OCI-LY1 (cell line): ENCODE results near the gene SCYGR8.

Experiments used
- H2AFZ ChIP-seq: fragments of 200-600 bp; sonication (generic), shearing (Covaris generic); 2 replicates; pipeline ENCODE4 v1.6.0; 2014; ENCODE audit warnings: antibody characterized with exemption, mild to moderate bottlenecking, low read length
- H3F3A ChIP-seq: fragments of 200-600 bp; sonication (generic), shearing (Covaris generic); 2 replicates; pipeline ENCODE4 v1.6.0; 2014; ENCODE audit warnings: mild to moderate bottlenecking, antibody characterized with exemption, low read length, moderate library complexity; ENCODE audit not compliant: insufficient read depth
- H3K27ac ChIP-seq: fragments of 200-600 bp; sonication (generic); 2 replicates; pipeline ENCODE4 v1.5.1; 2014; ENCODE audit warnings: low read length, mixed run types, mild to moderate bottlenecking, low read depth; ENCODE audit not compliant: poor library complexity, severe bottlenecking
- H3K27me3 ChIP-seq: fragments of 200-600 bp; sonication (generic); 2 replicates; pipeline ENCODE4 v1.6.0; 2014; ENCODE audit warnings: antibody characterized with exemption, mild to moderate bottlenecking, low read length, moderate library complexity; ENCODE audit not compliant: insufficient read depth
- H3K36me3 ChIP-seq: fragments of 200-600 bp; sonication (generic); 2 replicates; pipeline ENCODE4 v1.6.1; 2014; ENCODE audit warnings: mild to moderate bottlenecking, antibody characterized with exemption, low read length, moderate library complexity, mixed read lengths; ENCODE audit not compliant: insufficient read depth
- H3K4me1 ChIP-seq: fragments of 200-600 bp; sonication (generic); 2 replicates; pipeline ENCODE4 v1.5.1; 2014; ENCODE audit warnings: mild to moderate bottlenecking, low read length, moderate library complexity; ENCODE audit not compliant: insufficient read depth, severe bottlenecking
- H3K4me2 ChIP-seq: fragments of 200-600 bp; sonication (generic), shearing (Covaris generic); 2 replicates; pipeline ENCODE4 v1.6.1; 2014; ENCODE audit warnings: low read length
- H3K4me3 ChIP-seq: fragments of 200-600 bp; sonication (generic); 2 replicates; pipeline ENCODE4 v1.5.1; 2014; ENCODE audit warnings: low read length, low read depth, mild to moderate bottlenecking, mixed read lengths; ENCODE audit not compliant: poor library complexity, severe bottlenecking
- H3K79me2 ChIP-seq: fragments of 200-600 bp; shearing (Covaris generic); 2 replicates; pipeline ENCODE4 v1.6.1; 2016; ENCODE audit warnings: mixed run types, low read length, mixed read lengths; ENCODE audit not compliant: insufficient read depth
- H3K9ac ChIP-seq: fragments of 200-600 bp; sonication (generic), shearing (Covaris generic); 2 replicates; pipeline ENCODE4 v1.6.1; 2014; ENCODE audit warnings: mild to moderate bottlenecking, low read length, mixed read lengths
- H3K9me2 ChIP-seq: fragments of 200-600 bp; sonication (generic), shearing (Covaris generic); 2 replicates; pipeline ENCODE4 v1.6.1; 2014; ENCODE audit warnings: low read depth, mild to moderate bottlenecking, low read length, mixed read lengths
- H3K9me3 ChIP-seq: fragments of 200-600 bp; shearing (Covaris generic); 2 replicates; pipeline ENCODE4 v1.6.1; 2014; ENCODE audit warnings: low read length, mixed read lengths
- H4K20me1 ChIP-seq: fragments of 200-600 bp; sonication (generic), shearing (Covaris generic); 2 replicates; pipeline ENCODE4 v1.6.0; 2016; ENCODE audit warnings: mild to moderate bottlenecking, low read length; ENCODE audit not compliant: insufficient read depth
- CTCF ChIP-seq: fragments of 200-600 bp; sonication (generic), shearing (Covaris generic); IDR thresholded peaks from 2 replicates; pipeline ENCODE4 v1.5.1; 2017; ENCODE audit warnings: mild to moderate bottlenecking, antibody characterized with exemption, low read length, moderate library complexity, mixed read lengths
- EZH2 ChIP-seq: fragments of 200-600 bp; sonication (generic), shearing (Covaris generic); IDR thresholded peaks from 2 replicates; pipeline ENCODE4 v1.8.0; 2017; ENCODE audit warnings: borderline replicate concordance, mixed run types, mild to moderate bottlenecking, antibody characterized with exemption, low read length, moderate library complexity, mixed read lengths

Gene SCYGR8

GRCh38 chr2:227707390-227707789 is 38.3 kb upstream of the SCYGR8 start:
- Histone ChIP-seq H3F3A (no peaks in the 10 kb centered on the region), H3K36me3 (no peaks in the 10 kb centered on the region), H3K4me2 (no peak overlapping the region), H3K79me2 (no peaks in the 10 kb centered on the region), H3K9me3 (no peaks in the 10 kb centered on the region), H3K9me2 (no peaks in the 10 kb centered on the region), H2AFZ (no peak overlapping the region), H3K27me3 (no peaks in the 10 kb centered on the region), H4K20me1 (no peaks in the 10 kb centered on the region), H3K4me1 (no peaks in the 10 kb centered on the region), H3K27ac (no peak overlapping the region), H3K4me3 (no peak overlapping the region), H3K9ac (no peak overlapping the region)
- no peak for TF ChIP-seq CTCF
- no peak for TF ChIP-seq EZH2

- H3K4me3 ChIP-seq = no peak overlapping the region
- no peaks in the 10 kb centered on the region for H3K9me3 ChIP-seq
- H3K9me2 ChIP-seq = no peaks in the 10 kb centered on the region
- no peak overlapping the region for H3K4me2 ChIP-seq
- no peaks in the 10 kb centered on the region for H3K79me2 ChIP-seq
- H3K36me3 ChIP-seq = no peaks in the 10 kb centered on the region
- no peaks in the 10 kb centered on the region for H3K27me3 ChIP-seq
- H3K27ac ChIP-seq = no peak overlapping the region
- no peak overlapping the region for H3K9ac ChIP-seq
- H3F3A ChIP-seq = no peaks in the 10 kb centered on the region
- H2AFZ ChIP-seq = no peak overlapping the region
- TF ChIP-seq CTCF (no peak), EZH2 (no peak)
- H3K4me1 ChIP-seq = no peaks in the 10 kb centered on the region
- no peaks in the 10 kb centered on the region for H4K20me1 ChIP-seq
Observed at GRCh38 chr2:227710986-227711385, 34.7 kb upstream of the SCYGR8 start.

- no peaks in the 10 kb centered on the region for H3K79me2 ChIP-seq
- H2AFZ ChIP-seq = no peak overlapping the region
- no peaks in the 10 kb centered on the region for H4K20me1 ChIP-seq
- no peak overlapping the region for H3K4me2 ChIP-seq
- H3F3A ChIP-seq = no peaks in the 10 kb centered on the region
- H3K9me3 ChIP-seq = no peaks in the 10 kb centered on the region
- H3K4me3 ChIP-seq = no peak overlapping the region
- H3K27ac ChIP-seq = no peak overlapping the region
- no peaks in the 10 kb centered on the region for H3K4me1 ChIP-seq
- H3K27me3 ChIP-seq = peaks cover 3% of the 10 kb centered on the region; the same call in 1 of the 2 replicates
- no peaks in the 10 kb centered on the region for H3K36me3 ChIP-seq
- no peak overlapping the region for H3K9ac ChIP-seq
- no peak for TF ChIP-seq EZH2
- TF ChIP-seq CTCF = no peak
- no peaks in the 10 kb centered on the region for H3K9me2 ChIP-seq
Observed at GRCh38 chr2:227713291-227713690, 32.4 kb upstream of the SCYGR8 start.
